Measurements from ENCODE around the gene CIAO3.
A peak's percentile ranks its signal among the peaks of the same experiment; 100 is the strongest.

CIAO3 gene

GRCh38 chr16:687499-687898, 53.3 kb downstream of the CIAO3 start:
- DNase-seq, result no peak

- DNase-seq, result no peak
Measured at GRCh38 chr16:686459-687260, 54.1 kb downstream of the CIAO3 start.

GRCh38 chr16:685967-686366, 54.8 kb downstream of the CIAO3 start:
- DNase-seq, result peak; percentile 32

GRCh38 chr16:684961-685696, 55.7 kb downstream of the CIAO3 start:
- DNase-seq, result peak; percentile 78

- peak; percentile 51 for DNase-seq
Measured at GRCh38 chr16:684071-684794, 56.6 kb downstream of the CIAO3 start, which contains the start of gene JMJD8. JMJD8 (minus strand) TSS chr16:684334; CDS start chr16:684319, 15 bp downstream.

- no peak for DNase-seq
Measured at GRCh38 chr16:683396-684070, 57.3 kb downstream of the CIAO3 start.

GRCh38 chr16:682493-683395, 58.1 kb downstream of the CIAO3 start:
- no peak for DNase-seq

GRCh38 chr16:681746-682427, 58.9 kb downstream of the CIAO3 start:
- DNase-seq, result no peak

GRCh38 chr16:680967-681745, 59.6 kb downstream of the CIAO3 start:
- no peak for DNase-seq

- no peak for DNase-seq
Measured at GRCh38 chr16:680625-680945, 60.2 kb downstream of the CIAO3 start.

GRCh38 chr16:679814-680624, 60.8 kb downstream of the CIAO3 start, which contains the start of gene STUB1:
STUB1 (plus strand) TSS chr16:680410; CDS start chr16:680526, 116 bp downstream.
- peak; percentile 65 for DNase-seq

All from NCI-H2029 treated with DMSO at 0.1 percent for 48 hours (cell line).